Activated CD4-positive, alpha-beta T cell treated with anti-CD3 and anti-CD28 coated beads, Interleukin-2, amount 50 U/mL, for 24 hours (primary cell): ENCODE measurements around the gene TRPM8.

Experiments
- DNase-seq, 2 donors: peaks; one replicate each; pipeline ENCODE4 v3.0.0-alpha.2; 2020; ENCODE audit warnings: low read depth in 1 of 2, low spot score in 1 of 2

TRPM8 gene

DNA sequence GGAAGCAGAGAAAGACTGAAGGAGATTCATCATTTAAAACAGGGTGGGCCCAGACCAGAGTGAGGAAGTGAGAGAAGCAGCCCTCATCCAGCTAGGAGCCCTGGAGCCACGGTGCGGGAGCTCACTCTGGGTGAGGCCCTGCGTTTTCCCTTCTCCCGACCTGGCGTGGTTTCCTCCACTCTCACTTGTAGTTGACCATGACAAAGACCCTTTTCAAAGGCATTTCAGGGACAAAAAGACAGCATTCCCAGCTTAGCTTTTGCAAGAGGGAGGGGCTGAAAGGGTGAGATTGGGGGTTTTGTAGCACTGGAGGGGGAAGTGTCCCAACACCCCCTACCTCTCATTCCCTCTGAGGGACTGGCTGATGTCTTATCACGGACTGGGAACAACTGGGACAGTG is 56.6 kb downstream of the TRPM8 start:
- no peak for DNase-seq

DNA sequence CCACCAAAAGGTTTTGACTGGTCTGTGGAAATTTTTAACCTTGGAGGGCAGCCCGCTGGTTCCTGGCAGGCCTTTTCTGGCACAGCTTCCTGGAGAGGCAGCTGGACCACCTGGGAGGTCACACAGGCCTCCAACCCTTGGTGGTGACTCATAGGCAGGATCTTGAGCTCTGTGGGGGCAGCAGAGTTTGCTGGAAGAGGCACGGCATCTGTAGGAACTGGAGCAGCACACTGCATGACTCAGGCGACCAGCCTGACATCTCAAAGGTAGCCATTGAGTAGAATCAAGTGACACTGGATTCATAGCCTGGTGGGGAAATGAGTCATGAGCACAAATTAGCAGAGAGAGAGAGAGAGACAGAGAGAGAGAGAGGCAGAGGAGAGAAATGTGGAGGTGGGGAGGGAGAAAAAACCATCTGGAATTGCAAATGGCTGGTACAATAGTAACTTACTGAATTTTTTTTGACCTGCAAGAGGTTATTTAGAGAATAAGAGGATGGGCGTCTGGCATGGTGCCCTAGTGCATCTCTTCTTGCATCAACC is 57.4 kb downstream of the TRPM8 start:
- DNase-seq = no peak

DNA sequence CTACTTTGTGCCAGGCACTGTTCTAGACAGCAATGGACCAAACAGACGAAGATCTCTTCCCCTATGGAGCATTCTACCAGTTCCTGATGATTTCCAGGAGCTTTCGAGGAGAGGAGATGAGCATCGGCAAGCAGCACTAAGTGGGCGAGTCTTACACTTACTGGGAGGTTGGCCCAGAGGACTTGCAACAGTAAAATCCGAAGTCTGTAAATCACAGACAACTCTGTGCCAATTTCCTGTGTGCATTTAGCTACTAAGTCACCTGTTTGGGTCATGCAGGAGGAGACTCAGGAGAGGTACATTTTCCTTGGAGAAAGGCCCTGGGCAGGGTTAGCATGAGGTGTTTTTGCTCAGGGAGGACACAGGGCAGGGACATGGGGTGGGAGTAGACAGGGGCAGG is 58.9 kb downstream of the TRPM8 start:
- no peak for DNase-seq

DNA sequence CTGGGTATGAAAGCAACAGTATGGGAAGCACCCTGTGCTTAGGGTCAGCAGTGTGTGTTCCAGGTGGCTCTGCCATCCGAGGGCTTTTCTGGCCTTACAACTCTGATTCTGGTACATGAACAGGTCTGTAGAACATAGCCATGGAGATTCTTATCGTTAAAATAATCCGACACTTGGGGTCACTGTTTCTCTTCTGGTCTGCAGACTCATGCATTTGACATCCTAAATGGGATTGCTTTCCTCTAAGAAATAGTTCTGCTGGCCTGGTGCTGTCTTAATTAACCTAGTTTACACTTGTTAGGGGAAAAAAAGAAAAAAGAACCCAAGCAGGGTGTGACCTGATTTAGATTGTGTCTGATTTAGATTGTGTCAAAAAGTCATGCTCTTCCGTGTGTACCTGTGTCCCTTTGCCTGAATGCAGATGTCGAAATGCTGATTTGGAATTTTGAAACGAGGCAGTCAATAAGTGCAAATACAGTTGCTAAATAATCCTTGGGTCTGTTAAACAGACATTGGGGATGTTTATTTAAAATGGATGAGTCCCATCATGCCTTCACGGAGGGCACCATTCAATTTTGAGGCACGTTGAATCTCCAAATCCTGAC is 59.6 kb downstream of the TRPM8 start:
- peak in 1 of 2 donors; percentile 16 for DNase-seq

DNA sequence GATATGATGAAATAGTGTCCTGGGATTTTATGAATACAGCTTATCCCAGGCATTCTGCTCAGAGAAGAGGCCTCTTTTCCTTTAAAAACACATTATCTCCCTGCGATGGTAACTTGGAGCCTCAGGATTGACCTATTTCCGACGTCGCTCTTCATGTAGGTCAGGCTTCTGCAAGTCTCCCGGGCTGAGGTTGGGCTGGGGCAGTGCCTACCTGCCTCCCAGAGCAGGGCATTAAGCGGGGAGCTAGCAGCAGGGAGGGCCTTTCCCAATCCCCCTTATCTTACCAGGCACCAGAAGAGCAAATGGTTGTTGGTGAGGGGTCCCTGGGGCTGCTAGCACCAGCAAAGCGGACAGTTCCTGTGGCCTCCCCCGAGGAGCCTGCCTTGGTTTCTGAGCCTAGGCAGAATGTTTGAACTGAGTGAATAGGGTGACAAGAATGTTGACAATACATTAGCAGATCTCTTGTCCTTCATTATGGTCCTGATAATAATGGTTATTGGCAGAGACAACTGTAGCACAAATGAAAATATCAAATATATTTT is 60.2 kb downstream of the TRPM8 start:
- no peak for DNase-seq

DNA sequence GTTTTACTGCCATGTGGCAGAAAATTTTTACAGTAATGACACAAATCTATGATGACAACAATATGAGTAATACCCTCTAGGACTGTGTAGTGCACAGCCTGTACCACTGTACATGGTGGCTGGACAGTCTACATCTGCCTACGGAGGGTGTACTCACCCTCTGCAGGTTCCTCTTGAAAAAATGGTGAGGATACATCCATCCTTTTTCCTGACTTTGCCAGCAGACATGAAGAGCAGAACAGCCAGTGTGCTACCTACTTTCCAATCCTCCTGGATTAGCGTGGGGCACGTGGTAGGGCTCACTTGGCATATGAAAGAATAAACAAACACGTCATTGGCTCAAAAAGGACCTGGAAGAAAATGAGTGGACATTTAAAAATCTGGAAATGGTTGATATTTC is 62.6 kb downstream of the TRPM8 start:
- DNase-seq = no peak

DNA sequence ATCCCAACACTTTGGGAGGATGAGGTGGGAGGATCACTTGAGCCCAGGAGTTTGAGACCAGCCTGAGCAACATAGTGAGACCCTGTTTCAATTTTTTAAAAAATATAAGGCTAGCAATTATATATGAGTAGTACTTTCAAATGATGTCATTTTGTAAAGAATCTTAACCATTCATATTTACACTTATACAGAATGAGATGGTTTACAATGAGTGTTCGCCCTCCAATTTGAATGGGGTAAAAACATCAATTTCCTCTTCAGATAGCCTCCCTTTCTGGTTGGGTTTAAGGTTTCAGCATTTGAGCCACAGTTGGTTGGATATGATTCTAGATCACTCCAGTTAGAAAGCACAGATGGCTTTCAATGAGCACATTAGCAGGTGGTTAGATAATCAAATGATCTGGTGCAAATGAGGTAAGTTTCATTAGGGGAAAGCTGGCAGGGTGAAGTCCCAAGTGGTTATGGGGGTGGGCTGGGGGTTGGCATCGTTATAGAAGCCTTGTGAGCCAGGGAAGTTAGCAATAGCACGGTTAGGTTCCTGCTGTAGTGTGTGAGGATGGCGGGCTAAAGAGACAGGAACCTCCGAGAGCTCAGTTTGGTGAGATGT is 63.9 kb downstream of the TRPM8 start:
- no peak for DNase-seq

DNA sequence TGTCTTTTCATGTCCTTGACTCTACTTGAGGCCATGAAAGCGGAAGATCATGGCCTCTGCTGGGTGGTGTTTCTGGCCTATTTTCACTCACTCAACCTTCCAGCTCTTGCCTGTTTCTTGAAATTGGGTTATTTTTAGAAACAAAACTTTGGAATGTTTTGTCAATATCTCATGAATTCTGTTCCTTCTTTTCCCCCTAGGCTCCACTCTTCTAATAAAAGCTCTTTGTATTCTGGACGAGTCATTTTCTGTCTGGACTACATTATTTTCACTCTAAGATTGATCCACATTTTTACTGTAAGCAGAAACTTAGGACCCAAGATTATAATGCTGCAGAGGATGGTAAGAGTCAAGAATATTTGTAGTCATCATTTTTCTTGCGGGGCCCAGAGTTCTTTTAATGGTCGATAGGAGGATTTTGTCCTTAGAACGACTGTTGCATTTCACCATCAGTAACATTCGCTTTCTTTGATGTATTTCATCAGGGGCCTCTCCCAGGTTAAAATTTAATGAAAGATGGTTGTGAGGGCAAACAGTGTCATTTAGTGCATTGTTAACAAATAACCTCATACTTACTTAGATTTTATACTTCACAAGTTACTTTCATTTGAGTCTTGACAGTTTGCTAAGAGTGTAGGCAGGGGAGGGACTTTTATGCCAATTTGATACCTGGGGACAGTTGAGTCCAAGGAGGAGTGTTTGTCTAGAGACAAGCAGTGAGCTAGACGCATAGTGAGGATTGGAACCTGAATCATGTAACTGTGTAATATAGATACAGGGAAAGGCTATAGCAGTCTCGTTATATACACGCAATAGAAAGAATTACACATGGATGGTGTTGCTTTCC is 64.6 kb downstream of the TRPM8 start:
- DNase-seq = no peak

DNA sequence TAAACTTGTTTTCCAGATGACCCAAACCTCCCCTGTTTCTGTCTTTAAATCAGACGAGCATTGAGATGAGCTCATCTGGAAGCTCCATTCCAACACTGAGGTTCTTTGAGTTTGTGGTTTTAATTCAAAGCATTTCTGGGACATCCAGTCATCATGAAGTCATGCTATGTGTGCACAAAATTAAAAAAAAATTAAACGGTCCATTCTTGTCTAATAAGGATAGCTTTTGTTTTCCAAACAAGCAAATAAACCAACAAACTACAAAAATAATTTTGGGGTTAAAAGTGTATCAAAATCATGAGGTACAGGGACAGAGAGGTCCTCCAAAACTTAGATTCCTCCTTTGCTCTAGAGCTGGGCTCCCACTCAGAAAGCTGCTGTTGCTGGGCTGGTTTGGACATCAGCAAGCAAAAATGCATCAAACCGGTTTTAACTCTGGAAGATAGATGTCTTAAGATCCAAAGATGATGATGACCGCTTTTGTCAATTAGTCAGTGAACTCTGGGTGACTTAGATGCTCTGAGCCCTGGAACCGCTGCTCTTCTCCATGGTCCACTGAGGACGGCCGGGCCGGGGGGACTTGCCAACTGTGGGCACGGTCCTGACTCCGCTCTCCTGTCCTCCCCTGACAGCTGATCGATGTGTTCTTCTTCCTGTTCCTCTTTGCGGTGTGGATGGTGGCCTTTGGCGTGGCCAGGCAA is 65.4 kb downstream of the TRPM8 start:
- no peak for DNase-seq

DNA sequence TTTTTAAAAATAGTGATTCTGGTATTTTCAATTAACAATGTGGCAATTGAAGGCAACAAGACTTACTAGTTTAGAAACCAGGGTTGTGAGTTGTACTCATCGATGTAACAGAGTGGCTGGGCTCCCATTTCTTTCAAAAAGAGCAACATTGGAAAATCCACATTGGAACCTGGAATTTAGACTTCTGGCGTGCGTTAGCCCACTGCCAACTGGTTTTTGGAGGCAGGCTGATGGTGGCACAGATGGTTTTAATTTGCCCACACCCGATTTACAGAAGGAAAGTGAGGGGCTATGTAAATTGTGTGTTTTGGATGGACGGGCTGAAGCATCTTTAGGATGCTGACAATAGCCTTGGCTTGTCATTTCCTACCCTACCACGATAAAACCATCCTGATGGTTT is 66.3 kb downstream of the TRPM8 start:
- no peak for DNase-seq

DNA sequence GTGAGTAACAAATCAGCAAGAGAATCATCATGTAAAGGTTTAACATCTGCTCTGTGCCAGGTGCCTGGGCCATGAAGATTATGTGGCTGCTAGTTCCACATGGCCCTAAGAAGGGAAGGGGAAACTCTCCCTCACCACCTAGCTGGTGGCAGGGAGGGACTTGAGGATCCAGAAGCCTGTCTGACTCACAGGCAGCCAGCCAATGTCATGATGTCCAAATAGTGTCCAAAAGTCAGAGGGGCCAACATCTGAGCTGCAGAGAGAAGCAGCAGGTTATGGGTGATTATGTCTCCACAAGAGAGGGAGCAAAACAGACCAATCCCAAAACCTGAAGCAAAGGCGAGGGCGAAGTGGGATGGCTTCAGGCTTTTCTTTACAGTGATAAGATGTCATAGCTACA is 71.4 kb downstream of the TRPM8 start:
- no peak for DNase-seq

DNA sequence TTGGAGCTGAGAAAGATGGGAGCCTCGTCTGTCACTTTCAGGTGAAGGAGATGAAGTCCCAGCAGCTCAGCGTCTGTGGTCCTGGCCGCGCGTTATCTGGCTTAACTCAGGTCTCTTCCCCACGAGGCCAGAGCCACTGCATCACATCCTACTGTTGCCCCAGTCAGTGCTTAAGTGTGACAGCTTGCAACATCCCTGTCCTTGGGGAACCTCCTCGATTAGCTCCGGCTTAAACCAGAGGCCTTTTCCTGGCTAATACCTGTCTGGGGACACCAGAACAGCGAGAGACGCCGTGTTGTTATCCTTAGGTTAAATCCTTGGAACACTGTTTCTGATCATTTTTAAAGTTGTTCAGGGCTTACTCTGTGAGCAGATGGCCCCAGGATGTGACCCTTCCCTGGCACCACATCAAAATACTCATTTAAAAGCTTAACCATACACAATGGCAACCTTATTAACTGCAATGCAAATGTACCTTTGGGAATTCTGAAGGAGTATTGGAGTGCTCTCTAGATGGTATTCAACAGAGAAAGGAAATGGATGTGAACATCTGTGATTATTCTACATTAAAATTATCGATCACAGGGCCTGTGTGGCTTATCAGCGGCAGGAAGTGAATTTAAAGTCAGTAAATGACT is 72.2 kb downstream of the TRPM8 start:
- no peak for DNase-seq

DNA sequence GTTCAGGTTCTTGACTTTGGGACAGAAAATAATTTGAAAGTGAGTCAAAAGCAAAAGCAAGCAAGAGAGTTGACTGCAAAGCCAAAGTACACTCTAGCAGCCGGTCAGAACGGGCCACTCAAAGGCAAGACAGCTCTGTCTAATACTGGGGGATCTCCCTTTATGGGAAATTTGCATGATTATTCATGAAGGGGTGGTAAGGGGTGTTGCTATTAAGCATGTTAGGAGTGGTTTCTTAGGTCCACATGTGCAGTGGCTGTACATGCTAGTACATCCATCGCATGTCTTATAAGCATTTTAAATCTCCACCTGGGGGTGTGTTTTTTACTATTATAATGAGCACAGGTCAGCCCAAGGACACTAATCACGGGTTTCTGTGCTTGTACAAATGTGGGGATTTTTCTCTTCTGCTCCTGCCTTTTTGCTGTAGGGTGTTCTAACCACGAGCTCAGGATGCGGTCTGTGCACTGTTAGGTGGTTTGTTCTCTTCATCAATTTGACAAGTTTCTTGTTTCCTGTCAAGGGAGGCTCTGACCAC is 73.2 kb downstream of the TRPM8 start:
- DNase-seq = peak in 1 of 2 donors; percentile 31

DNA sequence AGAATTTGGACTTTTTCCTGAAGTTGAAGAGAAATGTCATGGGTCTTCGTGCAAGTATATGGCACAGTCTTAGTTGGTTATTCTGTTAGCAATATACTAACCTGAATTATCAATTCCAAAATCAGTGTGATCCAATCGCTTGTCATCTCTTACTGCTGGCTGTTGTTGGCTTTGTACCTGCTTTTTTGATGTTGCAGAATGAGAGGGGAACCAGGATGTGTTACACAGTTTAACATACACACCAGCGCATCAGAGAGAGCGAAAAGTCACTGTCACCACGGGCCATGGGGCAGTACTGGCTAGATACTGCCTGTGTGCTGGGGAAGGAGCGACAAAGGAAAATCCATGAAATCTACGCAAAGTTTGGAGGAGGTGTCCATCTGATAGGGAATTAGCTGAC is 74.0 kb downstream of the TRPM8 start:
- no peak for DNase-seq

DNA sequence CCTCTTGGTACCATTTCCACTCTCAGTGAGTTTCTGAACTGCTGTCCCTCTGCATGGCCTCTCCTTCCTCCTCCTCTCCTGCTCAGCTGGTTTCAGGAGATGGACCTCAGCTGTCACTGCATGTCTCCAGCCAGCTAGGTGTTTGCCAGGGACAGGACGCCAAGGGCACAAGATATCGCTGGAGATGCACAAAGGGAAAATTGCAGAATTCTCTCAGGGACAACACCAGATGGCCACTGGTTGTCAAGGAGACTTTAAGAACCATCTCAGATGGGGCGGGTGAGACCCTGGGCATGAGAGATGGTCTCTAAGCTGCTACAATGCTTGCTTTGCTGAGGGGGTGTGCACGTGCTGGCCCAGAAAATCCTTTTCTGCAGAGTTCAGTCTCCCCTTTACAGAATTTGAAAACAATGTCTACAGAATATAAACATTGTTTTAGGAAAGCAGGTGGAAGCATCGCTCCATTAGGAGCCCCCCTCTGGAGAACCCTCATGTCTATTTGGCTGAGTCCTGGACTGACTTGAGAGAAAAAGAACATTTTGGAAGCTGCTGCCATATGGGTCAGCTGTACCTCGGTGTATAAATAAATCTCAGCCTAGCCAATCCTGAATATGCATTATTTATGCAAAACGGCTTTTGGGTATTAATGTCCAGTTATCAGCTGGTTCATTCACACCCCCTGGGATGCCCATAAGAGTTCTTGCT is 75.5 kb downstream of the TRPM8 start:
- DNase-seq = no peak

DNA sequence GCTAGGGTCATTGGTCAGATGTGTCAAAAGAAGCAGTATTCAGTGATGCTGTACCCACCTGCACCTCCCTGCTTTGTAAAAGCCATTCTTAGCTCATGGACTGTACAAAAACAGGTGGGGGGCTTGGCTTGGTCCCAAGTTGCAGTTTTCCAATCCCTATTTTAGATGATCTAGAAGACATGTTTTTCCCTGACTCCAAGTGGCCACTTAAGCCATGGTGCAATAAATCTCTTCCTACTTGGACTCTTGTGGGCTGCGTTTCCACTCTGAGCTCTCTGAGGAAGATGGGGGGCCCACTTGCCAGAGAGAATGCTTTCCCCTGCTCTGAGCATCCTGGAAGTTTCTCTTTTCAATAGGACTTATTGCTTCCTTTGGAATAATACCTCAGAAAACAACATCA is 76.3 kb downstream of the TRPM8 start:
- no peak for DNase-seq

DNA sequence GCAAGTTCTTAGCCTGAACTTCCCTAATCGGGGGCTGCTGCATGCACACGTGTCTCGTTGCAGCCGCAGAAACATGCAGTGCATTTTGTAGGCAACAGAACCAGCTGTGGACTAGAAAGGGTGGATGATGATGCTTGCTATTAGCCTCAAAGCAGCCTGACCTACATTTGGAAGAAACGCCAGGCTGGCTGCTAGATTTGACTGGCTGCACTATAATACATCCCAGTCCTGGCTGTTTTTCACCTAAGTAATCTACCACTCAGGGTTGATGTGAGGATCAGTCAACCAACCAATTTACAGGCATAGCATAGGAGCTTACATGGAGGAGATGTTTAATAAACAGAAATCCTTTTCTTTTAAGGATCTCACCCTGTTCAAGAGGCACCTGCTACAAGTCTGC is 77.0 kb downstream of the TRPM8 start:
- DNase-seq = no peak

DNA sequence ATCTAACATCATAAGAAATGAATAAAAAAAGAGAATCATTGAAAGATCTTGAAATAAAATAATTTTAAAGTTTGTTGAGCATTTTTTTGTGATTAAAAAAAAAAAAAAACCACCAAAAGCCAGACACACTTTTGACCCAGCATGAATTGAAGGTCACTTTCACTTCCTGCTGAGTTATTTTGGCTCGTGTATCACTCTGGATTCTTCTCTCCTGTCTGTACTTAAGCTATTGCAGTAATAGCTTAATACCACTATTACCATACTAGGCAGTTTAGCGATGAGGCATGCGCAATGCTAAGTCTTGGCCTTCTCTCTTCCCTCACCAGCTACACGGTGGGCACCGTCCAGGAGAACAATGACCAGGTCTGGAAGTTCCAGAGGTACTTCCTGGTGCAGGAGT is 78.8 kb downstream of the TRPM8 start:
- no peak for DNase-seq

DNA sequence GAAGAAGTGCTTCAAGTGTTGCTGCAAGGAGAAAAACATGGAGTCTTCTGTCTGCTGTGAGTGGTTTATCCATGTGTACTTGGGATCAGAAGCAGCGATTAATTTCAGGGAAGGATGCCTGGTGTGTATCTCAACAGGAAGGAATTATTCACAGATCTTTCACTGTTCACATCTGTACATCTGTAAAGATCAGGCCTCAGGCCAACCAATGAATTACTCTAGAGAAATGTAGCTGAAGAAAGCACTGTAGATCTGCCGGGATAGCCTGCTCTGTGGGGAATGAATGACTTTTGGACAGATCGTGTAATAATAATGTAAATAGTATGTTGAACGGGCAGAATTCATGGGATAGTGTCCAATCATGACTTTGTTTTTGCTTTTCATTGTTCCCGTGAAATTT is 79.3 kb downstream of the TRPM8 start:
- no peak for DNase-seq

DNA sequence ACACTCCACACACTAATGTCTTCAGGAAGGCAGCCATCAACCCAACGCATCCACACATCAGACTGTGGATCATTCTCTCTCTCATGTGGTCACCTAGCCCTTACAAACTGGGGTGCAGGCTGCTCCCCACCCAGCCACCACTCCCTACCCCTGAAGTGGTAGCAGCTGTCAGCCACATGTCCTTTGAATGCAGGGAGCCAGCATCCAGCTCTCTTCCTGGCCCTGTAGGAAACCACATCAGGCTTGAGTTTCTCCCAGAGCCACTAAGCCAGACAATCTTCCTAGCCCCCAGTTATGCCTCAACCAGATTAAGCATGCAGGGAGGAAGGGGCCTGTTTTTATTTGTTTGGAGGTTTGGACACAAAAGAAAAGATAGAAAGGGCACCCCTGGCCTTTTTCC is 80.5 kb downstream of the TRPM8 start:
- DNase-seq = no peak
